HK-2 (cell line): ENCODE measurements around the gene TMEM169.
"Not testable (repeated sequence)": the region's sequence is repeated elsewhere in the genome, so short reads cannot be mapped to it uniquely, and the experiment has no call there.

ENCODE experiments used
- DNase-seq: peaks from one replicate; pipeline ENCODE4 v3.0.0-alpha.2; 2018; ENCODE audit not compliant: unreplicated experiment

The TMEM169 gene

GRCh38 chr2:216131175-216131926, 49.6 kb downstream of the TMEM169 start:
- no peak for DNase-seq

GRCh38 chr2:216132585-216132984, 50.9 kb downstream of the TMEM169 start:
- DNase-seq: no peak

DNA sequence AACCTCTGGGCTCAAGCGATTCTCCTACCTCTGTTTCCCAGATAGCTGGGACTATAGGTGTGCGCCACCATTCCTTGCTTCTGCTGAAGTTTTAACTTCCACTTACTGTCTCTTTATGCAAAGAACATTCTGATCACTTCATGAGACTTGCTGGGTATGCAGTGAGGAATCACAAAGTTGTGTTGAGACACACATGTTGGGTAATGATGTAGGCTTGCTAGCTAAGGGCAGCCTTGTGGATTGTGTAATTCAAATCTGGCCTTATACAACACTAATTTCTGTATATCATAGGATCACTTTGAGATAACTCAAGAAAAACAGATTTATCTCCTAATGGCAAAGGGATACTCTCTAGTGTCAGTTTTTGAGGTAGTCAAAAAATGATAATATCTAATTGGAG, 51.7 kb downstream of the TMEM169 start:
- no peak for DNase-seq

GRCh38 chr2:216134958-216135541, 53.3 kb downstream of the TMEM169 start:
- no peak for DNase-seq

GRCh38 chr2:216139884-216140283, 58.2 kb downstream of the TMEM169 start:
- DNase-seq: no peak

DNA sequence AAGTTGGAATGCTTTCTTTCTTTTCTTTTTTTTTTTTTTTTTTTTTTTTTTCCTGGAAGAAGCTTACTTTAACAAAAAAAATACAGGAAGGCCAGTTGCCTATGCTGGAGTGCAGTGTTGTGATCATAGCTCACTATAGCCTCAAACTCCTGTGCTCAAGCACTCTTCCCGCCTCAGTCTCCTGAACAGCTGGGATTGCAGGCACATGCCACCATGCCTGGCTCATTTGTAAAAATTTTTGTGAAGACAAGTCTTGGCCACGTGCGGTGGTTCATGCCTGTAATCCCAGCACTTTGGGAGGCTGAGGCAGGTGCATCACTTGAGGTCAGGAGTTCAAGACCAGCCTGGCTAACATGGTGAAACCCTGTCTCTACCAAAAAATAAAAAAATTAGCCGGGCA, 59.8 kb downstream of the TMEM169 start:
- not testable (repeated sequence) for DNase-seq

- no peak for DNase-seq
Observed at GRCh38 chr2:216142540-216142939, 60.8 kb downstream of the TMEM169 start.

- no peak for DNase-seq
Observed at GRCh38 chr2:216144372-216144771, 62.7 kb downstream of the TMEM169 start.

DNA sequence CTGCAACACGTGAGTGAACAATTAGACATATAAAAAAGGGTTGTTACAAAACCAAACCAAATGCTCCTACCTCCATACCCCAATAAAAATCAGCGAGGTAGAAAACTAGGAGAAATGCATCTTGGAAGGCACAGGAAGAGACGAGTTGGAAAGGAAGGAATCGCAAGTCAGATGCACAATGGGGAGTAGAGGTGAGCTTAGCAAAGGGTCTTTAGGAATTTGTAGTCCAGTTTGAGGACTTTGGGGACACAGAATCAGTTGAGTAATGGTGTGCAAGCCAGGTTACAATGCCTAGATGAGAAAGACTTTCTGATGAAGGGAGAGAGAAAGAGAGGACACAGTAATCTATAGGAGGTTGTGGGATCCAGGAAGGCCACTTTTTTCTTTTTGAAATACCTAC, 63.1 kb downstream of the TMEM169 start:
- DNase-seq: no peak

DNA sequence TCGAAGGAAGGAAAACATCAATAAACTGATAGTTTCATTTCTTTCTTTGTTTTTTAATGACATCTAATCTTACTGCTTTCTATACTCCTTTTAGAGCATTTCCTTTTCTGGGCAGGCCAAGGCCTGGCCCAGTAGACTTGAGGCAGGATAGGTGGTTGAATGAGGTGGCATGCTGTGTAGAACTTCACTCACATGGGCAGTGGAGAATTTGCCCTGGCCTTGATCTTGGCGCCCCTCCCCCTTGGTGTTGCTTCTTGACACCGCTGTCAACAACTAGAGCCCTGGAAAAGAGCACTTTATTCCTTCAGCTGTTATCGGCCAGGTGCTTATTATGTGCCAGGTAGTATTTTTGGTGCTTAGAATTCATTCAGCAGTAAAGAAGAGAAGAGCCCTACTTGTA, 64.9 kb downstream of the TMEM169 start:
- no peak for DNase-seq

- DNase-seq: no peak
Observed at GRCh38 chr2:216147172-216148131, 65.7 kb downstream of the TMEM169 start.

DNA sequence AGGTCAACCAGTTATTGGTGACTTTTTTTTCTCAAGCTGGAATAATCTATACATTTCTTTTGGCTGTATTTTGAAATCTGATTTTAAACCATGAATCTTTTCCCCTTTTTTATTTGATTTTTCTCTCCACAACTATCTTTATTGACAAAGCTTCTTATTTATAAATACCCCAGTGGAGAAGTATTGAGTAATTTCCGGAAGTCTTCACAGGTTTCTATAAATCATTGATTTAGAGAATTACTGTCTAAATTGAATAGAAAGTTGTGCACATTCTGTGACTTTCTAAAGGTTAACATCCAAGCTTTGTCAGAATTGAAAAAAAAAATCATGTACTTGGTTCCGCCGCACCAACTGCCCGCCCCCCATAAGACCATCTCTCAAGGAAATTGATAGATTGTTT, 67.3 kb downstream of the TMEM169 start:
- DNase-seq: no peak

- DNase-seq: no peak
Observed at GRCh38 chr2:216149741-216150140, 68.0 kb downstream of the TMEM169 start.

DNA sequence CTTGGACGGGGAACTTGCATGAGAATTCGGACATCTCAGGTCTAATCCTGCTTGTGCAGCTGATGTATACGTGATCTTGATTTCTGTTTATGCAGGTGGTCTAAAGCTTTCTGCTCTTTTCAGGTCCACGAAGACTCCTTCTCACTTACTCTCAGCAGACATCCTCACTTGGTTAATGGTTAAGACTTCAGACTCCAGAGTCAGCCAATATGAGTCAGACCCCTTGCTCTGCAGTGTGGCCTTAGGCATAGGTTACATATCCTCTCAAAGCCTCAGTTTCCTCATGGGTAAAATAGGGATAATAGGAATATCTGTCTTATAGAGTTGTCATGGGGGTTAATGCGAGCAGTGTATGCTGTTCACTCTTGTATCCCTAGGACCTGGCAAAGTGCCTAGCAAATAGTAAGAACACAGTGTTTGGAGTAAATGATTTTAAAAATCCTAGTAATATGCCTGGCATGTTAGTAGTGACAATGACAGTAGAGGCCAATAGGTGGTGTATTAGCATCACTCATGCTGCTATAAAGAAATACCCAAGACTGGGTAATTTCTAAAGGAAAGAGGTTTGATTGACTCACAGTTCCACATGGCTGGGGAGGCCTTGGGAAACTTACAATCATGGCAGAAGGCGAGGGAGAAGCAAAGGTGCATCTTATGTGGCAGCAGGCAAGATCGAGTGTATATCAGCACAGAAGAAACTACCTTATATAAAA, 69.8 kb downstream of the TMEM169 start:
- peak; percentile 18 for DNase-seq
